SK-N-SH (cell line): ENCODE data around the gene FZR1. TPM values are rescaled to one million over a fixed set of nuclear protein-coding genes. Genes with fewer than 3 reads are reported as not detected.

ENCODE experiments used
- CTCF ChIA-PET: fragments of 300-600, 350-600 bp; formaldehyde crosslinking; extraction: SDS; loops from one replicate; lab custom pipeline; 2021; lab: Yijun Ruan, JAX
- POLR2A ChIA-PET: fragments of 350-600 bp; sonication (Branson Sonifier 250); formaldehyde crosslinking; extraction: SDS; loops from one replicate; lab custom pipeline; 2020; ENCODE audit warnings: antibody characterized with exemption, inconsistent platforms; lab: Yijun Ruan, JAX
- DNase-seq: peaks from one replicate; pipeline ENCODE4 v3.0.0; 2012
- H2AFZ ChIP-seq: fragments of 200-600 bp; sonication (generic); 2 replicates; pipeline ENCODE4 v1.8.1; 2016; ENCODE audit warnings: antibody characterized with exemption, mild to moderate bottlenecking, low read depth
- H3F3A ChIP-seq: fragments of 200-600 bp; sonication (generic); replicated peaks from 2 replicates; pipeline ENCODE3; 2016; ENCODE audit warnings: antibody characterized with exemption, mild to moderate bottlenecking; ENCODE audit not compliant: insufficient read depth
- H3K27ac ChIP-seq, 2 experiments: fragments of 200-500 bp in 1 of 2; fragments of 200-600 bp in 1 of 2; sonication (Bioruptor generic) in 1 of 2; sonication (generic), shearing (Covaris generic) in 1 of 2; 2 replicates each; pipeline versions ENCODE4 v1.5.1 to v1.6.1; 2014 to 2016; ENCODE audit warnings: low read depth in 2 of 2, inconsistent platforms in 1 of 2, low read length in 1 of 2, mild to moderate bottlenecking in 1 of 2, mixed read lengths in 1 of 2
- H3K27me3 ChIP-seq: fragments of 200-600 bp; sonication (generic), shearing (Covaris generic); 2 replicates; pipeline ENCODE4 v1.6.1; 2016; ENCODE audit warnings: mixed run types; ENCODE audit not compliant: insufficient read depth
- H3K36me3 ChIP-seq, 2 experiments: fragments of 200-500 bp in 1 of 2; fragments of 200-600 bp in 1 of 2; sonication (Bioruptor generic) in 1 of 2; sonication (generic) in 1 of 2; replicated peaks in 1 of 2; 2 replicates each; pipeline versions ENCODE3 to v1.5.1; 2014 to 2016; ENCODE audit warnings: low read length in 1 of 2, mild to moderate bottlenecking in 1 of 2; ENCODE audit not compliant: insufficient read depth in 2 of 2, control insufficient read depth in 1 of 2
- H3K4me1 ChIP-seq, 2 experiments: fragments of 200-500 bp in 1 of 2; fragments of 200-600 bp in 1 of 2; sonication (Bioruptor generic) in 1 of 2; sonication (generic), shearing (Covaris generic) in 1 of 2; 2 replicates each; pipeline versions ENCODE4 v1.5.1 to v1.6.1; 2014 to 2016; ENCODE audit warnings: low read depth in 1 of 2, low read length in 1 of 2, mixed run types in 1 of 2; ENCODE audit not compliant: insufficient read depth in 2 of 2, control insufficient read depth in 1 of 2
- H3K4me2 ChIP-seq: fragments of 200-600 bp; sonication (generic), shearing (Covaris generic); 2 replicates; pipeline ENCODE4 v1.6.1; 2017; ENCODE audit warnings: mixed run types
- H3K4me3 ChIP-seq, 2 experiments: fragments of 200-500 bp in 1 of 2; fragments of 200-600 bp in 1 of 2; sonication (Bioruptor generic) in 1 of 2; sonication (generic), shearing (Covaris generic) in 1 of 2; 2 replicates each; pipeline versions ENCODE4 v1.5.1 to v1.8.1; 2014 to 2016; ENCODE audit warnings: low read depth in 2 of 2, inconsistent platforms in 1 of 2, low read length in 1 of 2, mild to moderate bottlenecking in 1 of 2, mixed read lengths in 1 of 2, moderate library complexity in 1 of 2
- H3K79me2 ChIP-seq: fragments of 200-600 bp; sonication (generic); 2 replicates; pipeline ENCODE4 v1.8.1; 2017; ENCODE audit warnings: mild to moderate bottlenecking; ENCODE audit not compliant: insufficient read depth
- H3K9ac ChIP-seq: fragments of 200-600 bp; sonication (generic); 2 replicates; pipeline ENCODE4 v1.6.1; 2017; ENCODE audit warnings: mixed run types
- H3K9me2 ChIP-seq: fragments of 200-600 bp; sonication (generic); 2 replicates; pipeline ENCODE4 v1.6.1; 2017; ENCODE audit warnings: mixed run types
- H3K9me3 ChIP-seq: fragments of 200-600 bp; sonication (generic); 2 replicates; pipeline ENCODE4 v1.6.1; 2017; ENCODE audit warnings: mixed run types, mild to moderate bottlenecking, moderate library complexity
- H4K20me1 ChIP-seq: fragments of 200-600 bp; sonication (generic); 2 replicates; pipeline ENCODE4 v1.6.1; 2017; ENCODE audit warnings: mild to moderate bottlenecking, mixed run types; ENCODE audit not compliant: insufficient read depth
- CTCF ChIP-seq: fragments of 200-600 bp; sonication (generic); IDR thresholded peaks from 2 replicates; pipeline ENCODE4 v1.6.1; 2017; ENCODE audit warnings: antibody characterized with exemption, mild to moderate bottlenecking, moderate library complexity
- ELF1 ChIP-seq: IDR thresholded peaks from 2 replicates; pipeline ENCODE4 v1.4.0; 2012
- EZH2phosphoT487 ChIP-seq: fragments of 200-600 bp; sonication (generic); IDR thresholded peaks from 2 replicates; pipeline ENCODE4 v1.6.1; 2017; ENCODE audit warnings: low read depth, mixed run types, mild to moderate bottlenecking, antibody characterized with exemption, moderate library complexity, borderline replicate concordance
- FOXM1 ChIP-seq: IDR thresholded peaks from 2 replicates; pipeline ENCODE4 v1.4.0; 2012; ENCODE audit warnings: low read depth, mild to moderate bottlenecking
- GABPA ChIP-seq: IDR thresholded peaks from 2 replicates; pipeline ENCODE4 v1.4.0; 2012; ENCODE audit warnings: low read depth, mild to moderate bottlenecking
- IRF3 ChIP-seq: fragments of 150-350 bp; IDR thresholded peaks from 2 replicates; pipeline ENCODE4 v1.6.1; 2016; ENCODE audit warnings: mild to moderate bottlenecking, low read depth, low read length
- MEF2A ChIP-seq: IDR thresholded peaks from 2 replicates; pipeline ENCODE4 v1.4.0; 2012; ENCODE audit warnings: low read depth, borderline replicate concordance
- NRF1 ChIP-seq: IDR thresholded peaks from 2 replicates; pipeline ENCODE4 v1.6.1; 2012; ENCODE audit warnings: low read depth, mild to moderate bottlenecking, low read length
- RAD21 ChIP-seq: IDR thresholded peaks from 2 replicates; pipeline ENCODE4 v1.6.1; 2012; ENCODE audit warnings: mild to moderate bottlenecking, low read length
- RFX5 ChIP-seq: IDR thresholded peaks from 2 replicates; pipeline ENCODE4 v1.6.1; 2012; ENCODE audit warnings: mild to moderate bottlenecking, improper control_type of control experiment, low read length
- RXRA ChIP-seq: IDR thresholded peaks from 2 replicates; pipeline ENCODE4 v1.4.0; 2012; ENCODE audit warnings: low read depth, mild to moderate bottlenecking, borderline replicate concordance
- SIN3A ChIP-seq: IDR thresholded peaks from 2 replicates; pipeline ENCODE4 v1.6.1; 2012; ENCODE audit warnings: low read depth, mild to moderate bottlenecking, low read length, moderate library complexity, borderline replicate concordance
- SMC3 ChIP-seq: IDR thresholded peaks from 2 replicates; pipeline ENCODE4 v1.6.1; 2012; ENCODE audit warnings: low read depth, low read length, improper control_type of control experiment
- USF1 ChIP-seq: IDR thresholded peaks from 2 replicates; pipeline ENCODE4 v1.4.0; 2012; ENCODE audit warnings: low read depth, borderline replicate concordance
- YY1 ChIP-seq: IDR thresholded peaks from 2 replicates; pipeline ENCODE4 v1.4.0; 2012; ENCODE audit warnings: low read depth, mild to moderate bottlenecking
- ZBTB33 ChIP-seq: IDR thresholded peaks from 2 replicates; pipeline ENCODE4 v1.4.0; 2012; ENCODE audit warnings: low read depth, borderline replicate concordance
- WGBS: methylation state at CpG from one replicate; pipeline ENCODE4 v1.1.6; 2017; ENCODE audit warnings: low lambda C conversion rate; 5-methylcytosine and 5-hydroxymethylcytosine counted together
- polyA plus RNA-seq, 3 experiments: library from polyadenylated mRNA; depleted of rRNA; stranded (reverse); fragments of >200 nt; gene quantifications; 2 replicates each; pipeline ENCODE4 v1.2.3, GENCODE V29; 2012

Gene FZR1
- polyA plus RNA-seq, 1 of the 3 experiments (the other 2 are of a cell fraction) = 36.3 TPM

- H3K9me2 ChIP-seq = no peaks in the 10 kb centered on the region
- 97% methylated on average over 2 of the region's 2 CpGs for WGBS
- H3K27ac ChIP-seq = no peak overlapping the region
- H3K4me3 ChIP-seq = no peak overlapping the region
- peaks cover 3 to 9% of the 10 kb centered on the region in 2 experiments for H3K36me3 ChIP-seq
- H3K4me1 ChIP-seq = peaks cover 0 to 20% of the 10 kb centered on the region in 2 experiments; a peak in 1 of 4 replicates
- H3K9ac ChIP-seq = no peak overlapping the region
- ChIA-PET CTCF (interaction anchor here (1.7 kb wide), 1 partner anchor 28 kb away, joined by 9 read pairs; no protein-coding TSS in a partner anchor), POLR2A (no interaction called here)
- peaks cover 100% of the 10 kb centered on the region for H3K79me2 ChIP-seq
- no peak for TF ChIP-seq RAD21
- no peak for TF ChIP-seq USF1
- TF ChIP-seq YY1 = no peak
- no peak for TF ChIP-seq GABPA
- TF ChIP-seq SMC3 = no peak
- TF ChIP-seq RFX5 = no peak
- no peak for TF ChIP-seq CTCF
- no peak for TF ChIP-seq FOXM1
- TF ChIP-seq RXRA = no peak
- TF ChIP-seq EZH2phosphoT487 = no peak
- no peak overlapping the region for H3K4me2 ChIP-seq
- H3K27me3 ChIP-seq = no peaks in the 10 kb centered on the region
- DNase-seq = no peak
- H3K9me3 ChIP-seq = no peaks in the 10 kb centered on the region
- H4K20me1 ChIP-seq = peaks cover 96% of the 10 kb centered on the region
- no peaks in the 10 kb centered on the region for H3F3A ChIP-seq
- H2AFZ ChIP-seq = no peak overlapping the region
Observed at GRCh38 chr19:3517638-3518037, 11.5 kb downstream of the FZR1 start.

GRCh38 chr19:3518255-3518654, 12.1 kb downstream of the FZR1 start:
- POLR2A ChIA-PET = no interaction called here
- DNase-seq = no peak
- peaks cover 3 to 11% of the 10 kb centered on the region in 2 experiments for H3K36me3 ChIP-seq
- no peak overlapping the region for H3K27ac ChIP-seq
- TF ChIP-seq RFX5 = no peak
- TF ChIP-seq ZBTB33 = no peak
- TF ChIP-seq ELF1 = no peak
- no peak for TF ChIP-seq IRF3
- TF ChIP-seq MEF2A = no peak
- TF ChIP-seq SIN3A = no peak
- no peak for TF ChIP-seq CTCF
- no peak for TF ChIP-seq NRF1
- no peaks in the 10 kb centered on the region for H3K27me3 ChIP-seq
- peaks cover 92% of the 10 kb centered on the region for H4K20me1 ChIP-seq
- H3K4me3 ChIP-seq = no peak overlapping the region
- no peaks in the 10 kb centered on the region for H3F3A ChIP-seq
- H3K9me2 ChIP-seq = no peaks in the 10 kb centered on the region
- no peak overlapping the region for H3K9ac ChIP-seq
- peaks cover 98% of the 10 kb centered on the region for H3K79me2 ChIP-seq
- CTCF ChIA-PET = interaction anchor here (1.7 kb wide), 1 partner anchor 27 kb away, joined by 9 read pairs; no protein-coding TSS in a partner anchor
- peaks cover 0 to 20% of the 10 kb centered on the region in 2 experiments; a peak in 1 of 4 replicates for H3K4me1 ChIP-seq
- WGBS = 96% methylated on average over 5 of the region's 10 CpGs
- H2AFZ ChIP-seq = no peak overlapping the region
- H3K4me2 ChIP-seq = no peak overlapping the region
- H3K9me3 ChIP-seq = no peaks in the 10 kb centered on the region
